CD14-positive monocyte (primary cell): ENCODE data around the gene SUPT6H. TPM values are rescaled to one million over a fixed set of nuclear protein-coding genes. Genes with fewer than 3 reads are reported as not detected.

Source experiments
- DNase-seq, 3 donors: peaks; one replicate each; pipeline ENCODE4 v3.0.0-alpha.2; 2011 to 2022
- H2AFZ ChIP-seq: 2 replicates; pipeline ENCODE4 v1.6.0; 2012; ENCODE audit warnings: mild to moderate bottlenecking, low read depth, low read length, inconsistent platforms; ENCODE audit not compliant: insufficient read depth, poor library complexity, severe bottlenecking
- H3K27ac ChIP-seq, 2 donors: 1 replicate in 1 of 2; 2 replicates in 1 of 2; pipeline ENCODE4 v1.5.1; 2012 to 2013; ENCODE audit warnings: low read length in 2 of 2, control low read depth in 1 of 2, inconsistent platforms in 1 of 2, low read depth in 1 of 2, mild to moderate bottlenecking in 1 of 2
- H3K27me3 ChIP-seq, 2 donors: one replicate each; pipeline versions ENCODE4 v1.6.0 to v1.6.1; 2011 to 2013; ENCODE audit warnings: low read length in 2 of 2; ENCODE audit not compliant: control insufficient read depth in 2 of 2, insufficient read depth in 2 of 2
- H3K36me3 ChIP-seq, 2 donors: replicated peaks in 1 of 2; 1 replicate in 1 of 2; 2 replicates in 1 of 2; pipeline versions ENCODE4 v1.5.1 to v1.6.1; 2012 to 2013; ENCODE audit warnings: low read length in 2 of 2, control low read depth in 1 of 2, inconsistent platforms in 1 of 2, mild to moderate bottlenecking in 1 of 2; ENCODE audit not compliant: insufficient read depth in 2 of 2, control insufficient read depth in 1 of 2
- H3K4me1 ChIP-seq, 2 donors: 1 replicate in 1 of 2; 2 replicates in 1 of 2; pipeline versions ENCODE4 v1.5.1 to v1.6.1; 2012 to 2013; ENCODE audit warnings: low read length in 2 of 2, control low read depth in 1 of 2, inconsistent platforms in 1 of 2, mild to moderate bottlenecking in 1 of 2, moderate library complexity in 1 of 2; ENCODE audit not compliant: insufficient read depth in 2 of 2, control insufficient read depth in 1 of 2
- H3K4me2 ChIP-seq: replicated peaks from 2 replicates; pipeline ENCODE3; 2012; ENCODE audit warnings: low read length, moderate library complexity, mild to moderate bottlenecking; ENCODE audit not compliant: poor library complexity, severe bottlenecking; ENCODE audit errors: extremely low read depth
- H3K4me3 ChIP-seq, 3 experiments: fragments of 200-600 bp in 1 of 3; sonication (generic) in 1 of 3; replicated peaks in 1 of 3; 1 replicate in 2 of 3; 2 replicates in 1 of 3; pipeline ENCODE4 v1.5.1; 2011 to 2013; ENCODE audit warnings: low read length in 3 of 3, mild to moderate bottlenecking in 3 of 3, control low read depth in 2 of 3, low read depth in 2 of 3, inconsistent platforms in 1 of 3, moderate library complexity in 1 of 3
- H3K79me2 ChIP-seq: 2 replicates; pipeline ENCODE4 v1.6.0; 2012; ENCODE audit warnings: mild to moderate bottlenecking, control low read depth, inconsistent platforms, low read length, moderate library complexity; ENCODE audit not compliant: insufficient read depth
- H3K9ac ChIP-seq: 2 replicates; pipeline ENCODE4 v1.6.0; 2017; ENCODE audit warnings: low read length, mild to moderate bottlenecking; ENCODE audit not compliant: insufficient read depth, poor library complexity, severe bottlenecking
- H3K9me3 ChIP-seq, 2 donors: replicated peaks in 1 of 2; 1 replicate in 1 of 2; 2 replicates in 1 of 2; pipeline versions ENCODE4 v1.5.1 to v1.6.1; 2012 to 2013; ENCODE audit warnings: low read length in 2 of 2, control low read depth in 1 of 2; ENCODE audit not compliant: control insufficient read depth in 1 of 2, insufficient read depth in 1 of 2
- H4K20me1 ChIP-seq: 2 replicates; pipeline ENCODE4 v1.6.0; 2012; ENCODE audit warnings: mild to moderate bottlenecking, low read length, control low read depth, moderate library complexity; ENCODE audit not compliant: insufficient read depth
- H3K27ac Mint-ChIP-seq, 7 donors: one replicate each; pipeline ENCODE4 v1.8.0; 2020; ENCODE audit warnings: mild to moderate bottlenecking in 7 of 7, mixed read lengths in 7 of 7, moderate library complexity in 6 of 7, inconsistent platforms in 2 of 7
- H3K27me3 Mint-ChIP-seq, 3 donors: one replicate each; pipeline ENCODE4 v1.8.0; 2021 to 2022; ENCODE audit warnings: low read depth in 3 of 3, mild to moderate bottlenecking in 3 of 3, mixed read lengths in 3 of 3, moderate library complexity in 3 of 3, inconsistent platforms in 1 of 3
- H3K36me3 Mint-ChIP-seq, 2 donors: one replicate each; pipeline ENCODE4 v1.8.0; 2020; ENCODE audit warnings: mixed read lengths in 2 of 2, inconsistent platforms in 1 of 2, mild to moderate bottlenecking in 1 of 2
- H3K4me1 Mint-ChIP-seq: one replicate; pipeline ENCODE4 v1.8.0; 2020; ENCODE audit warnings: mild to moderate bottlenecking, mixed read lengths
- H3K4me3 Mint-ChIP-seq, 2 donors: one replicate each; pipeline ENCODE4 v1.8.0; 2020; ENCODE audit warnings: mild to moderate bottlenecking in 2 of 2, mixed read lengths in 2 of 2, moderate library complexity in 1 of 2
- H3K9me3 Mint-ChIP-seq, 7 donors: one replicate each; pipeline ENCODE4 v1.8.0; 2020 to 2022; ENCODE audit warnings: mixed read lengths in 7 of 7, mild to moderate bottlenecking in 6 of 7, moderate library complexity in 6 of 7, inconsistent platforms in 2 of 7
- WGBS: methylation state at CpG from one replicate; pipeline ENCODE4 v1.1.5; 2013; ENCODE audit warnings: missing lambda C conversion rate; ENCODE audit not compliant: insufficient coverage; 5-methylcytosine and 5-hydroxymethylcytosine counted together
- intact Hi-C, 2 donors: fragments of 100-400 bp; cut with micrococcal nuclease; formaldehyde crosslinking; loops; one replicate each; pipeline versions ENCODE4 v1.15.0 to v1.15.1; 2023
- polyA plus RNA-seq, 3 donors: library from polyadenylated mRNA; depleted of rRNA in 1 of 3; unstranded in 2 of 3; stranded (reverse) in 1 of 3; fragments of 300-500 nt in 2 of 3; fragments of >200 nt in 1 of 3; fragmentation: Illumina TruSeq in 2 of 3; gene quantifications; 1 replicate in 2 of 3; 2 replicates in 1 of 3; pipeline ENCODE4 v1.2.3, GENCODE V29; 2012 to 2021
- TF ChIP-seq, protein P1 (sequence below): fragments of 200-600 bp; IDR thresholded peaks from one replicate; pipeline ENCODE4 v1.8.0; 2022; ENCODE audit warnings: antibody characterized with exemption, mild to moderate bottlenecking

The SUPT6H gene
- polyA plus RNA-seq, 3 donors, result 3.8 to 33.9 (median 7.8) TPM

DNA sequence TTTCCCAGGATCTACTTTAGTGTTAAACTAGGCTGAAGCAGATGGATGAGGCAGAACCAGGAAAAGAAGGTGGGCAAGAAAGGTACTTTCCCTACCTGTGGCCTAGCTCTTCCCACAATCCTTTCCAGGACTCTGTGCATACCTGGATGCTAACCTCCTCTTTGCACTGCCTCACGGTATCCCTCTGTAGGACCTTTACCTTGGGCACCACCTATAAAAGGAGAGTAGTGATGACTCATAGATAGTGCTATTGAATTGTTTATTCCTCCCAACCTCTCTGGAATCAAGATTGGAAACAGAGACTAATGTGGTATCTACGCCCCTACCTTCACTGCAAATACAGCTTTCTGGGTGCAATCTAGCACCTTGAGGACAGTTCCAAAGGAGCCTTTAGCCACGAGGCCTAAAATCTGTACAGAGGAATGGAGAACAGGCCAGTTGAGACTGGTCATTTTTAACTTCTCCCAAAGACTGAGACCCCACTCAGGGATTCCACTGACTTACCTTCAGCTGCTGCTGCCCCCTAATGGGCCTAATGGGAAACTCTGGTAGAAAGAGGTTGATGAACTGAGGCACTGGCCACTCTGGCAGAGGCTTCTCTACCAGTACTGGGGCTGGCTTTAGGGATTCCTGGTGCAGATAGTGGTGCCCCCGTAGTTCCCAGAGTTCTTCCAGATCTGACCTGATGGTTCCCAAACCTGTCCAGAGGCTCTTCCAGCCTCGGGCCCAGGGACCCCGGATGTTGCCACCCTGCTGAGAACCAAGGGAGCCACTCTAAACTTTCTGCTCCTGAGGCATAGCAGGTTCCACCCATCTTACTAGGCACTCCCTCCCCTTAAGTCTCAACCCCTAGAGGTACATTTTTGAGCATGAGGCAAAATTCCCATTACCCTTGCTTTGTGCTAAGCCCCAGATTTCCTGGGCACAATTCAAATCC lies 48.8 kb upstream of the SUPT6H start:
- Histone ChIP-seq H3K27me3 (no peaks in the 10 kb centered on the region), H3K4me1 (no peaks in the 10 kb centered on the region), H3K9ac (no peak overlapping the region), H3K9me3 (no peaks in the 10 kb centered on the region), H4K20me1 (peaks cover 38% of the 10 kb centered on the region), H3K27ac (peak overlapping the region in 1 of 2 donors; percentile 42), H3K79me2 (no peaks in the 10 kb centered on the region), H3K4me2 (no peak overlapping the region), H3K36me3 (peaks cover 76 to 97% of the 10 kb centered on the region in 2 donors), H2AFZ (no peak overlapping the region), H3K4me3 (no peak overlapping the region)
- Mint-ChIP-seq H3K4me1 (no peaks in the 10 kb centered on the region), H3K27me3 (peaks cover 0 to 1% (median 0%) of the 10 kb centered on the region in 3 donors), H3K9me3 (no peaks in the 10 kb centered on the region), H3K36me3 (peaks cover 76 to 85% of the 10 kb centered on the region in 2 donors), H3K27ac (peak overlapping the region in 3 of 7 donors; percentile 6 to 46 (median 25)), H3K4me3 (no peak overlapping the region)
- 100% methylated on average over 2 of the region's 6 CpGs for WGBS
- TF ChIP-seq, protein P1, sequence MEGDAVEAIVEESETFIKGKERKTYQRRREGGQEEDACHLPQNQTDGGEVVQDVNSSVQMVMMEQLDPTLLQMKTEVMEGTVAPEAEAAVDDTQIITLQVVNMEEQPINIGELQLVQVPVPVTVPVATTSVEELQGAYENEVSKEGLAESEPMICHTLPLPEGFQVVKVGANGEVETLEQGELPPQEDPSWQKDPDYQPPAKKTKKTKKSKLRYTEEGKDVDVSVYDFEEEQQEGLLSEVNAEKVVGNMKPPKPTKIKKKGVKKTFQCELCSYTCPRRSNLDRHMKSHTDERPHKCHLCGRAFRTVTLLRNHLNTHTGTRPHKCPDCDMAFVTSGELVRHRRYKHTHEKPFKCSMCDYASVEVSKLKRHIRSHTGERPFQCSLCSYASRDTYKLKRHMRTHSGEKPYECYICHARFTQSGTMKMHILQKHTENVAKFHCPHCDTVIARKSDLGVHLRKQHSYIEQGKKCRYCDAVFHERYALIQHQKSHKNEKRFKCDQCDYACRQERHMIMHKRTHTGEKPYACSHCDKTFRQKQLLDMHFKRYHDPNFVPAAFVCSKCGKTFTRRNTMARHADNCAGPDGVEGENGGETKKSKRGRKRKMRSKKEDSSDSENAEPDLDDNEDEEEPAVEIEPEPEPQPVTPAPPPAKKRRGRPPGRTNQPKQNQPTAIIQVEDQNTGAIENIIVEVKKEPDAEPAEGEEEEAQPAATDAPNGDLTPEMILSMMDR, result peak; percentile 81
- DNase-seq, result peak in 2 of 3 donors; percentile 20 to 28
- intact Hi-C loops, result loop anchor here (2.0 kb wide), 1 partner anchor 118 kb away; no protein-coding TSS in a partner anchor

DNA sequence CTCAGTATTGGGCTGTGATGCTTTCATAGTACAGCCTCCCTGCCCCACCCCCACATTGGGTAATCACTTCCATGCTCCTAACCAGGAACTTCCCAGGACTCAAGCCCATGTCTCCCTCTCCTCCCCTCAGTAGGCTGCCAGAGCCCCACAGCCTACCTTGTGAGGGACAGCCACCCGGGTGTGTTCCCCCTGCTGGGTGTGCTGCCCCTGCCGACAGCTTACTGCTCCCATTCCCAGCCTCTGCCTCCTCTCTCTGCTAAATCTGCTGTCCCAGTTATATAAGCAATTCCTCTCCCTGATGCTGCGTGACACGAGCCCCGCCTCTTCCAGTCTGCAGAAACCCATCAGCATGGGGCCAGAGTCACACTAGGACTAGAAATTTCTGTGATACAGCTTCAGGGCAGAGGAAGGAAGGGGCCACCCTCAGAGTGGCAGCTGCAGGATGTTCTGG lies 48.0 kb upstream of the SUPT6H start, which contains the start of gene RSKR:
TSS of gene RSKR (minus strand) at position 255 of the 451 bp plus-strand sequence. CDS start at position 231, 24 bp downstream.
- Mint-ChIP-seq H3K27me3 (peaks cover 0 to 1% (median 0%) of the 10 kb centered on the region in 3 donors), H3K4me3 (no peak within 1 kb of the TSS), H3K36me3 (peaks cover 77 to 90% of the 10 kb centered on the region in 2 donors), H3K4me1 (no peaks in the 10 kb centered on the region), H3K27ac (peak within 1 kb of the TSS; percentile 30 to 85 (median 58)), H3K9me3 (no peaks in the 10 kb centered on the region)
- Histone ChIP-seq H3K27ac (peak within 1 kb of the TSS in 1 of 2 donors; percentile 42), H3K9me3 (no peaks in the 10 kb centered on the region), H3K36me3 (peaks cover 81 to 99% of the 10 kb centered on the region in 2 donors), H3K4me2 (no peak within 1 kb of the TSS), H3K9ac (no peak within 1 kb of the TSS), H4K20me1 (peaks cover 40% of the 10 kb centered on the region), H3K4me3 (no peak within 1 kb of the TSS), H3K4me1 (no peaks in the 10 kb centered on the region), H2AFZ (no peak within 1 kb of the TSS), H3K79me2 (no peaks in the 10 kb centered on the region), H3K27me3 (no peaks in the 10 kb centered on the region)
- TF ChIP-seq, protein P1, result no peak
- intact Hi-C loops, result loop anchor here (2.0 kb wide), 1 partner anchor 119 kb away; no protein-coding TSS in a partner anchor
- DNase-seq, result no peak
- WGBS, result 5% methylated on average over 2 of the region's 5 CpGs
